PFSK-1 (cell line): ENCODE results near the gene RBM26. TPM values are rescaled to one million over a fixed set of nuclear protein-coding genes. Genes with fewer than 3 reads are reported as not detected.

Experiments
- FOXP2 ChIP-seq: optimal IDR thresholded peaks from 2 replicates; pipeline ENCODE3; 2011; ENCODE audit warnings: borderline replicate concordance, control low read depth, inconsistent platforms; ENCODE audit not compliant: insufficient read depth; ENCODE audit errors: extremely low read length, extremely low read depth
- POLR2AphosphoS5 ChIP-seq: IDR thresholded peaks from 2 replicates; pipeline ENCODE4 v1.6.1; 2012; ENCODE audit warnings: low read depth, mild to moderate bottlenecking, control low read depth, low read length, moderate library complexity
- SIN3A ChIP-seq: IDR thresholded peaks from 2 replicates; pipeline ENCODE4 v1.6.1; 2012; ENCODE audit warnings: mild to moderate bottlenecking, low read length, moderate library complexity, borderline replicate concordance; ENCODE audit not compliant: insufficient read depth
- TAF1 ChIP-seq: IDR thresholded peaks from 2 replicates; pipeline ENCODE4 v1.6.1; 2012; ENCODE audit warnings: low read length, control low read depth, borderline replicate concordance; ENCODE audit not compliant: insufficient read depth
- polyA plus RNA-seq: library from polyadenylated mRNA; unstranded; fragments of >200 nt; gene quantifications from one replicate; pipeline ENCODE4 v1.2.1, GENCODE V29; 2012; ENCODE audit warnings: low read depth, missing spikeins; ENCODE audit not compliant: insufficient read length
- TF ChIP-seq, protein P1 (sequence below), 2 experiments: IDR thresholded peaks; 2 replicates each; pipeline versions ENCODE4 v1.6.1 to v1.8.0; 2011 to 2012; ENCODE audit warnings: low read depth in 2 of 2, low read length in 2 of 2, control low read depth in 1 of 2, inconsistent platforms in 1 of 2, mild to moderate bottlenecking in 1 of 2, moderate library complexity in 1 of 2; ENCODE audit not compliant: insufficient read depth in 1 of 2

The RBM26 gene
- 12.9 TPM for polyA plus RNA-seq

GRCh38 chr13:79405831-79406596, at the start of gene RBM26:
TSS of gene RBM26 (minus strand) at chr13:79406255. CDS start at chr13:79405774, 481 bp downstream.
- TF ChIP-seq TAF1: peak; percentile 94
- peak; percentile 94 for TF ChIP-seq POLR2AphosphoS5
- TF ChIP-seq SIN3A: 0 out of 2 replicates have a peak, but pooled peaks have one; percentile 27
- TF ChIP-seq, protein P1, sequence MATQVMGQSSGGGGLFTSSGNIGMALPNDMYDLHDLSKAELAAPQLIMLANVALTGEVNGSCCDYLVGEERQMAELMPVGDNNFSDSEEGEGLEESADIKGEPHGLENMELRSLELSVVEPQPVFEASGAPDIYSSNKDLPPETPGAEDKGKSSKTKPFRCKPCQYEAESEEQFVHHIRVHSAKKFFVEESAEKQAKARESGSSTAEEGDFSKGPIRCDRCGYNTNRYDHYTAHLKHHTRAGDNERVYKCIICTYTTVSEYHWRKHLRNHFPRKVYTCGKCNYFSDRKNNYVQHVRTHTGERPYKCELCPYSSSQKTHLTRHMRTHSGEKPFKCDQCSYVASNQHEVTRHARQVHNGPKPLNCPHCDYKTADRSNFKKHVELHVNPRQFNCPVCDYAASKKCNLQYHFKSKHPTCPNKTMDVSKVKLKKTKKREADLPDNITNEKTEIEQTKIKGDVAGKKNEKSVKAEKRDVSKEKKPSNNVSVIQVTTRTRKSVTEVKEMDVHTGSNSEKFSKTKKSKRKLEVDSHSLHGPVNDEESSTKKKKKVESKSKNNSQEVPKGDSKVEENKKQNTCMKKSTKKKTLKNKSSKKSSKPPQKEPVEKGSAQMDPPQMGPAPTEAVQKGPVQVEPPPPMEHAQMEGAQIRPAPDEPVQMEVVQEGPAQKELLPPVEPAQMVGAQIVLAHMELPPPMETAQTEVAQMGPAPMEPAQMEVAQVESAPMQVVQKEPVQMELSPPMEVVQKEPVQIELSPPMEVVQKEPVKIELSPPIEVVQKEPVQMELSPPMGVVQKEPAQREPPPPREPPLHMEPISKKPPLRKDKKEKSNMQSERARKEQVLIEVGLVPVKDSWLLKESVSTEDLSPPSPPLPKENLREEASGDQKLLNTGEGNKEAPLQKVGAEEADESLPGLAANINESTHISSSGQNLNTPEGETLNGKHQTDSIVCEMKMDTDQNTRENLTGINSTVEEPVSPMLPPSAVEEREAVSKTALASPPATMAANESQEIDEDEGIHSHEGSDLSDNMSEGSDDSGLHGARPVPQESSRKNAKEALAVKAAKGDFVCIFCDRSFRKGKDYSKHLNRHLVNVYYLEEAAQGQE (IDR thresholded peaks at IDR 0.05; ENCODE audit: insufficient read depth in 1 of 2, low read depth in 2 of 2, low read length in 2 of 2): peak in 1 of 2 experiments; percentile 47; a peak in 1 of 4 replicates
- TF ChIP-seq FOXP2: no peak

DNA sequence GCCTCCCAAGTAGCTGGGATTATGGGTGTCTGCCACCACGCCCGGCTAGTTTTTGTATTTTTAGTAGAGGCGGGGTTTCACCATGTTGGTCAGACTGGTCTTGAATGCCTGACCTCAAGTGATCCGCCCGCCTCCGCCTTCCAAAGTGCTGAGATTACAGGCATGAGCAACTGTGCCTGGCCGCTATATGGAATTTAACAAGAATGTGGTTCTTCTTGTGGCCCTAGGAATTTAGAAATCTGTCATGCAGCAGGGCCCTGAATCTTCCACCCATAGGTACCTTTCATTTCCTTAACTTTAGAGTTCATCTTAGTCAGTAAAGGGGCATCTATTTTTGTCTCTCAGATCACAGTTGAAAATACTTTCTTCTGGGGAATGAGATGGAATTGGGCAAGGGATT, 49.3 kb upstream of the RBM26 start:
- no peak for TF ChIP-seq TAF1
- TF ChIP-seq, protein P1 (IDR thresholded peaks at IDR 0.05; ENCODE audit: insufficient read depth in 1 of 2, low read depth in 2 of 2, low read length in 2 of 2): no peak

- TF ChIP-seq, protein P1 (IDR thresholded peaks at IDR 0.05; ENCODE audit: insufficient read depth in 1 of 2, low read depth in 2 of 2, low read length in 2 of 2): no peak
- no peak for TF ChIP-seq POLR2AphosphoS5
- no peak for TF ChIP-seq FOXP2
- TF ChIP-seq TAF1: no peak
- TF ChIP-seq SIN3A: no peak
Observed at GRCh38 chr13:79452239-79452913, 46.3 kb upstream of the RBM26 start.

DNA sequence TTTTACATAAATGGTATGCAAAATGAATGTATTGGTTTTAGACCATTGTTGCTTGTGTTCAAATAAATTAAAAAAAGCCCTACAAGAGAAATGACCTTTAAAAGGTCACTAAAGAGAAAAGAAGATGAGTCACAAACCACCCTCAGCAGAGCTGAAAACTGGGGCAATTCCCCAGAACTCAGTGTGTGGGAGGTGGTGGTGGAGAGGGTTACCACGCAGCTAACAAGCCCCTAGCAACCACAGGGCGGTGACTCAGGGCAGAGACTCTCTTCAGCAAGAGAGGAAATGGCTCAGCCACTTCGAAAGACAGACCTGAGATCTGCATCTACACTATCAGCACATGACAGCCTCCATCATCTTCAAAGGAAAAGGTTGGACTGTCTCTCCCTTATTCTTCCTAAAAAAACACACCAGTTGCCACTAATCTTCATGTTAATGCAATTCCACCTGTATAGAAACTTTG, 45.5 kb upstream of the RBM26 start:
- TF ChIP-seq POLR2AphosphoS5 (no peak), TAF1 (no peak), SIN3A (no peak), FOXP2 (no peak)
- TF ChIP-seq, protein P1 (IDR thresholded peaks at IDR 0.05; ENCODE audit: insufficient read depth in 1 of 2, low read depth in 2 of 2, low read length in 2 of 2): no peak
